PC-3 (cell line): ENCODE results near the gene STAT4. TPM values are rescaled to one million over a fixed set of nuclear protein-coding genes. Genes with fewer than 3 reads are reported as not detected.

Experiments used
- ATAC-seq: fragments of 200-7000 bp; cut with Tn5 transposase; 2 replicates; pipeline ENCODE4 v1.9.1; 2020; ENCODE audit warnings: mild to moderate bottlenecking, moderate library complexity
- BruUV-seq: library from RNA; stranded (reverse); fragments of 400-500 nt; replicated peaks from 2 replicates; lab custom pipeline; 2021; lab: Mats Ljungman, UMichigan
- CTCF ChIA-PET: fragments of 300-600 bp; sonication (Branson Sonifier 250); formaldehyde crosslinking; loops from one replicate; lab custom pipeline; 2022; ENCODE audit warnings: antibody characterized with exemption; lab: Charles Lee
- POLR2A ChIA-PET: fragments of 300-600 bp; sonication (Branson Sonifier 250); formaldehyde crosslinking; loops from one replicate; lab custom pipeline; 2022; ENCODE audit warnings: antibody characterized with exemption; ENCODE audit not compliant: unreplicated experiment; lab: Charles Lee
- DNase-seq: peaks from one replicate; pipeline ENCODE4 v3.0.0-alpha.2; 2015
- H2AFZ ChIP-seq: fragments of 300-600 bp; sonication (generic); 2 replicates; pipeline ENCODE4 v1.6.0; 2016; ENCODE audit warnings: antibody characterized with exemption, low read length
- H3F3A ChIP-seq: fragments of 300-600 bp; sonication (generic); one replicate; pipeline ENCODE4 v1.6.0; 2017; ENCODE audit warnings: antibody characterized with exemption, low read length, control low read depth, mild to moderate bottlenecking; ENCODE audit not compliant: unreplicated experiment
- H3K27ac ChIP-seq: fragments of 300-600 bp; sonication (generic); 2 replicates; pipeline ENCODE4 v1.5.1; 2016; ENCODE audit warnings: mild to moderate bottlenecking, low read length
- H3K27me3 ChIP-seq: fragments of 300-600 bp; sonication (generic); 2 replicates; pipeline ENCODE4 v1.6.1; 2016; ENCODE audit warnings: low read length, mixed read lengths
- H3K36me3 ChIP-seq: fragments of 300-600 bp; sonication (generic); 2 replicates; pipeline ENCODE4 v1.6.1; 2016; ENCODE audit warnings: low read depth, mixed run types, low read length, mixed read lengths
- H3K4me1 ChIP-seq: fragments of 300-600 bp; sonication (generic); 2 replicates; pipeline ENCODE4 v1.5.1; 2016; ENCODE audit warnings: low read length; ENCODE audit not compliant: insufficient read depth
- H3K4me2 ChIP-seq: fragments of 300-600 bp; sonication (generic); 2 replicates; pipeline ENCODE4 v1.6.0; 2016; ENCODE audit warnings: low read length
- H3K4me3 ChIP-seq: fragments of 300-600 bp; sonication (generic); 2 replicates; pipeline ENCODE4 v1.5.1; 2016; ENCODE audit warnings: mild to moderate bottlenecking, low read length, mixed read lengths
- H3K79me2 ChIP-seq: fragments of 300-600 bp; sonication (generic); 2 replicates; pipeline ENCODE4 v1.6.1; 2017; ENCODE audit warnings: low read length, mixed read lengths
- H3K9ac ChIP-seq: fragments of 300-600 bp; sonication (generic); 2 replicates; pipeline ENCODE4 v1.6.0; 2016; ENCODE audit warnings: mild to moderate bottlenecking, low read length
- H3K9me2 ChIP-seq: fragments of 300-600 bp; sonication (generic); replicated peaks from 2 replicates; pipeline ENCODE4 v1.6.1; 2016; ENCODE audit warnings: mixed run types, low read length, mixed read lengths
- H3K9me3 ChIP-seq: fragments of 300-600 bp; sonication (generic); 2 replicates; pipeline ENCODE4 v1.6.1; 2016; ENCODE audit warnings: low read length, mixed read lengths
- H4K20me1 ChIP-seq: fragments of 300-600 bp; sonication (generic); 2 replicates; pipeline ENCODE4 v1.6.1; 2016; ENCODE audit warnings: low read length, mixed read lengths
- CTCF ChIP-seq: fragments of 300-600 bp; sonication (generic); conservative IDR thresholded peaks from 2 replicates; pipeline ENCODE4 v1.5.1; 2017; ENCODE audit warnings: antibody characterized with exemption, low read depth, mild to moderate bottlenecking, low read length
- EZH2 ChIP-seq: fragments of 300-600 bp; sonication (generic); IDR thresholded peaks from one replicate; pipeline ENCODE4 v1.6.1; 2017; ENCODE audit warnings: antibody characterized with exemption, mild to moderate bottlenecking, low read length; ENCODE audit not compliant: unreplicated experiment
- EZH2phosphoT487 ChIP-seq: fragments of 300-600 bp; sonication (generic); IDR thresholded peaks from 2 replicates; pipeline ENCODE4 v1.6.1; 2018; ENCODE audit warnings: mild to moderate bottlenecking, antibody characterized with exemption, low read length, borderline replicate concordance
- intact Hi-C: fragments of 100-400 bp; cut with micrococcal nuclease; formaldehyde crosslinking; loops from 2 replicates; pipeline ENCODE4 v1.9.0; 2023
- total RNA-seq: library from RNA; depleted of rRNA; stranded (reverse); fragments of >200 nt; gene quantifications from 2 replicates; pipeline ENCODE4 v1.2.3, GENCODE V29; 2014

STAT4 gene
- total RNA-seq, 1 experiment from 2014 or later = 1.6 TPM

GRCh38 chr2:191063584-191063983 lies 87.2 kb downstream of the STAT4 start:
- BruUV-seq = no TSS peak
- TF ChIP-seq EZH2phosphoT487 (no peak), CTCF (no peak), EZH2 (no peak)
- H3K36me3 ChIP-seq = no peaks in the 10 kb centered on the region
- no peak overlapping the region for H3K9ac ChIP-seq
- intact Hi-C loops = no loop called here
- no peaks in the 10 kb centered on the region for H3K9me2 ChIP-seq
- CTCF ChIA-PET = no interaction called here
- no peak overlapping the region for H3K4me3 ChIP-seq
- H3K27me3 ChIP-seq = no peaks in the 10 kb centered on the region
- no peak overlapping the region for H3K4me2 ChIP-seq
- H3K9me3 ChIP-seq = no peaks in the 10 kb centered on the region
- H3K27ac ChIP-seq = no peak overlapping the region
- no peak for ATAC-seq
- POLR2A ChIA-PET = no interaction called here
- no peak for DNase-seq
- H3F3A ChIP-seq = no peaks in the 10 kb centered on the region
- no peaks in the 10 kb centered on the region for H4K20me1 ChIP-seq
- no peaks in the 10 kb centered on the region for H3K4me1 ChIP-seq
- no peak overlapping the region; the same call in 1 of the 2 replicates for H2AFZ ChIP-seq
- no peaks in the 10 kb centered on the region for H3K79me2 ChIP-seq

DNA sequence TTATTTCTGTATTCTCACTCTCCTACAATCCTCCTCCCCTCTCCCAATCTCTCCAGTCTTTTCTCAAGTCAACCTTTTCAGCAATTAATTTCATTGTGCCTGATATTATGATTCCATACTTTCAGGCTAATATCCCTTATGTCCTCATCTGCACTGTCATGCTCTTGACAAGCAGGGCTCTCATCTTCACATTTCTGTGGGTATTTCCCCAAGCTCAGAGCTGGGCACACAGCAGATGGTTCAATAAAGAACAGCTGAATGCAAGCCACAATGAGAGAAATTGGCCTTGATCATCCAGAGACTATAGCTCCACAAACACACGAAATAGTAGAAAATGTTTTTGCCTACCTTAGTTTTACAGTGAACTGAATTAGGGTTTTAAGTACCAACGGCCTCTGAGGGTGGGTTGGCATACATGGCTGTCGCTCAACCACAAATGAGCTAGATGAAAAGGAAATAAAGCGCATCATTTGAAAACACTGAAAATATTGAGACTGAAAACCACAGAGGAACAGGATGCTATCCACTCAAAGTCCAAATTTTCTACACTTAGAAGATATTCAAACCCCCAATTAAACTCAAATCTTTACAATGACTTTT lies 89.3 kb downstream of the STAT4 start:
- no peak overlapping the region for H3K4me3 ChIP-seq
- ChIA-PET CTCF (no interaction called here), POLR2A (no interaction called here)
- H3K4me1 ChIP-seq = no peaks in the 10 kb centered on the region
- BruUV-seq = no TSS peak
- TF ChIP-seq CTCF = no peak
- no peak for TF ChIP-seq EZH2phosphoT487
- TF ChIP-seq EZH2 = no peak
- no peak overlapping the region for H3K9ac ChIP-seq
- no peaks in the 10 kb centered on the region for H3K9me3 ChIP-seq
- no peaks in the 10 kb centered on the region for H4K20me1 ChIP-seq
- H3K27me3 ChIP-seq = no peaks in the 10 kb centered on the region
- H2AFZ ChIP-seq = no peak overlapping the region
- no peak for DNase-seq
- H3K9me2 ChIP-seq = no peaks in the 10 kb centered on the region
- no peaks in the 10 kb centered on the region for H3K79me2 ChIP-seq
- H3K4me2 ChIP-seq = no peak overlapping the region
- no peaks in the 10 kb centered on the region for H3F3A ChIP-seq
- no peak for ATAC-seq
- H3K36me3 ChIP-seq = no peaks in the 10 kb centered on the region
- intact Hi-C loops = no loop called here
- no peak overlapping the region for H3K27ac ChIP-seq

DNA sequence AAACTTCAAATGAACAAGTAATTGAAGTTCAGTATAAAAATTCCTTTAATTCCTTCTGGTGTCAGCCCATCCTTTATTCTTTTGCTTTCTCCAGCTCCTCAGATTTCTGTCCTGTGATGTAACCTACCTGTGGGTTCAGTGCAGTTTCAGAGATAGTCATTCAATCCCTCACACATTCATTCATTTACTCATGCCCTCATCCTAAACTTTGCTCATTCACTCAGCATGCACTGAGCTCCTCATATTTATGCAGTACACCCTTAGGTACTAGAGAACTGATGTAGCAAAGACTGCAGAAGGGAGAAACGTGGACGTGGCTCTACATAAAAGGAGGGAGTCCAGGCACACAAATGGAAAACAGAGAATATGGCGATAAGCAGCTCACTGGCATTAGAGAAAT lies 91.5 kb downstream of the STAT4 start:
- ChIA-PET POLR2A (no interaction called here), CTCF (no interaction called here)
- H3K79me2 ChIP-seq = no peaks in the 10 kb centered on the region
- intact Hi-C loops = no loop called here
- H3K4me3 ChIP-seq = no peak overlapping the region
- no peak overlapping the region for H3K4me2 ChIP-seq
- no peak overlapping the region for H3K27ac ChIP-seq
- no peaks in the 10 kb centered on the region for H3K4me1 ChIP-seq
- H2AFZ ChIP-seq = no peak overlapping the region
- H3K36me3 ChIP-seq = no peaks in the 10 kb centered on the region
- DNase-seq = no peak
- BruUV-seq = no TSS peak
- no peaks in the 10 kb centered on the region for H4K20me1 ChIP-seq
- H3K9me2 ChIP-seq = no peaks in the 10 kb centered on the region
- ATAC-seq = no peak
- TF ChIP-seq EZH2 (no peak), CTCF (no peak), EZH2phosphoT487 (no peak)
- no peak overlapping the region for H3K9ac ChIP-seq
- H3K27me3 ChIP-seq = no peaks in the 10 kb centered on the region
- H3K9me3 ChIP-seq = no peaks in the 10 kb centered on the region
- no peaks in the 10 kb centered on the region for H3F3A ChIP-seq
